A549 (cell line): ENCODE results near the gene MZT2A.
"Not testable (repeated sequence)": the region's sequence is repeated elsewhere in the genome, so short reads cannot be mapped to it uniquely, and the experiment has no call there.

ENCODE experiments used
- BHLHE40 ChIP-seq: IDR thresholded peaks from 2 replicates; pipeline ENCODE4 v1.6.1; 2012; ENCODE audit warnings: low read depth, low read length, inconsistent platforms
- CEBPB ChIP-seq, 2 experiments: fragments of >200 bp in 1 of 2; sonication (Bioruptor Twin) in 1 of 2; formaldehyde crosslinking in 1 of 2; IDR thresholded peaks; 2 replicates each; pipeline ENCODE4 v1.6.1; 2012 to 2016
- E2F6 ChIP-seq: IDR thresholded peaks from 2 replicates; pipeline ENCODE4 v1.6.1; 2012; ENCODE audit warnings: low read depth, borderline replicate concordance
- KDM1A ChIP-seq: fragments of 200-600 bp; sonication (generic); IDR thresholded peaks from 2 replicates; pipeline ENCODE4 v1.6.1; 2016; ENCODE audit warnings: low read depth, mild to moderate bottlenecking
- MAFK ChIP-seq: fragments of 450-650 bp; IDR thresholded peaks from 2 replicates; pipeline ENCODE4 v1.6.1; 2014; ENCODE audit not compliant: partially characterized antibody
- MYC ChIP-seq: IDR thresholded peaks from 2 replicates; pipeline ENCODE4 v1.6.1; 2012; ENCODE audit warnings: mild to moderate bottlenecking, inconsistent platforms, low read length, improper control_type of control experiment, borderline replicate concordance
- POLR2A ChIP-seq: IDR thresholded peaks from 2 replicates; pipeline ENCODE4 v1.6.1; 2012; ENCODE audit warnings: mild to moderate bottlenecking, low read length
- RAD21 ChIP-seq, 2 experiments: fragments of >200 bp in 1 of 2; sonication (Bioruptor Twin) in 1 of 2; formaldehyde crosslinking in 1 of 2; IDR thresholded peaks in 1 of 2; conservative IDR thresholded peaks in 1 of 2; 2 replicates in 1 of 2; 3 replicates in 1 of 2; pipeline ENCODE4 v1.6.1; 2012 to 2018; ENCODE audit warnings: inconsistent platforms in 1 of 2
- TF ChIP-seq, protein P1 (sequence below): fragments of >200 bp; sonication (Bioruptor Twin); formaldehyde crosslinking; IDR thresholded peaks from 3 replicates; pipeline ENCODE4 v1.5.1; 2016
- TF ChIP-seq, protein P2 (sequence below): fragments of 150-350 bp; IDR thresholded peaks from 2 replicates; pipeline ENCODE4 v1.6.1; 2014; ENCODE audit warnings: low read depth, mild to moderate bottlenecking, low read length
- TF ChIP-seq, protein P3 (sequence below): fragments of 450-650 bp; IDR thresholded peaks from 2 replicates; pipeline ENCODE4 v1.6.1; 2014; ENCODE audit warnings: antibody characterized with exemption
- TF ChIP-seq, protein P4 (sequence below): IDR thresholded peaks from 2 replicates; pipeline ENCODE4 v1.6.1; 2012
- TF ChIP-seq, protein P5 (sequence below): fragments of 200-600 bp; sonication (generic); IDR thresholded peaks from 2 replicates; pipeline ENCODE4 v1.6.1; 2016; ENCODE audit warnings: antibody characterized with exemption, mild to moderate bottlenecking, moderate library complexity

DNA sequence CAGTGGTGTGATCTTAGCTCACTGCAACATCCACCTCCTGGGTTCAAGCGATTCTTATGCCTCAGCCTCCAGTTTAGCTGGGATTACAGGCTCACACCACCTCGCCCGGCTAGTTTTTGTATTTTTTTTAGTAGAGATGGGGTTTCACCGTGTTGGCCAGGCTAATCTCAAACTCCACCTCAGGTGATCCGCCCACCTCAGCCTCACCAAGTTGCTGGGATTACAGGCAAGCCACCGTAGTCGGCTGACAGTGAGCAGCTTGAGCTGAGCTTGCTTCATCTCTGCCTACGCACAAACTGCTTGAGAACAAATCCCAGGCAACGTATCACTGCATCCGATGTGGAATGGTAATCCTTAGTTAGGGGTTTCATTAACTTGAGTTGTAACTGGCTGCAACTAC lies 24.5 kb downstream of the MZT2A start:
- TF ChIP-seq, protein P1, sequence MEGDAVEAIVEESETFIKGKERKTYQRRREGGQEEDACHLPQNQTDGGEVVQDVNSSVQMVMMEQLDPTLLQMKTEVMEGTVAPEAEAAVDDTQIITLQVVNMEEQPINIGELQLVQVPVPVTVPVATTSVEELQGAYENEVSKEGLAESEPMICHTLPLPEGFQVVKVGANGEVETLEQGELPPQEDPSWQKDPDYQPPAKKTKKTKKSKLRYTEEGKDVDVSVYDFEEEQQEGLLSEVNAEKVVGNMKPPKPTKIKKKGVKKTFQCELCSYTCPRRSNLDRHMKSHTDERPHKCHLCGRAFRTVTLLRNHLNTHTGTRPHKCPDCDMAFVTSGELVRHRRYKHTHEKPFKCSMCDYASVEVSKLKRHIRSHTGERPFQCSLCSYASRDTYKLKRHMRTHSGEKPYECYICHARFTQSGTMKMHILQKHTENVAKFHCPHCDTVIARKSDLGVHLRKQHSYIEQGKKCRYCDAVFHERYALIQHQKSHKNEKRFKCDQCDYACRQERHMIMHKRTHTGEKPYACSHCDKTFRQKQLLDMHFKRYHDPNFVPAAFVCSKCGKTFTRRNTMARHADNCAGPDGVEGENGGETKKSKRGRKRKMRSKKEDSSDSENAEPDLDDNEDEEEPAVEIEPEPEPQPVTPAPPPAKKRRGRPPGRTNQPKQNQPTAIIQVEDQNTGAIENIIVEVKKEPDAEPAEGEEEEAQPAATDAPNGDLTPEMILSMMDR: not testable (repeated sequence)
- not testable (repeated sequence) for TF ChIP-seq POLR2A; CEBPB (IDR thresholded peaks at IDR 0.05); KDM1A; MYC; E2F6; RAD21 (conservative IDR thresholded peaks at IDR 0.05 in 1 of 2, IDR thresholded peaks at IDR 0.05 in 1 of 2); BHLHE40; MAFK
- TF ChIP-seq, protein P2, sequence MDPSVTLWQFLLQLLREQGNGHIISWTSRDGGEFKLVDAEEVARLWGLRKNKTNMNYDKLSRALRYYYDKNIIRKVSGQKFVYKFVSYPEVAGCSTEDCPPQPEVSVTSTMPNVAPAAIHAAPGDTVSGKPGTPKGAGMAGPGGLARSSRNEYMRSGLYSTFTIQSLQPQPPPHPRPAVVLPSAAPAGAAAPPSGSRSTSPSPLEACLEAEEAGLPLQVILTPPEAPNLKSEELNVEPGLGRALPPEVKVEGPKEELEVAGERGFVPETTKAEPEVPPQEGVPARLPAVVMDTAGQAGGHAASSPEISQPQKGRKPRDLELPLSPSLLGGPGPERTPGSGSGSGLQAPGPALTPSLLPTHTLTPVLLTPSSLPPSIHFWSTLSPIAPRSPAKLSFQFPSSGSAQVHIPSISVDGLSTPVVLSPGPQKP: not testable (repeated sequence)
- TF ChIP-seq, protein P3, sequence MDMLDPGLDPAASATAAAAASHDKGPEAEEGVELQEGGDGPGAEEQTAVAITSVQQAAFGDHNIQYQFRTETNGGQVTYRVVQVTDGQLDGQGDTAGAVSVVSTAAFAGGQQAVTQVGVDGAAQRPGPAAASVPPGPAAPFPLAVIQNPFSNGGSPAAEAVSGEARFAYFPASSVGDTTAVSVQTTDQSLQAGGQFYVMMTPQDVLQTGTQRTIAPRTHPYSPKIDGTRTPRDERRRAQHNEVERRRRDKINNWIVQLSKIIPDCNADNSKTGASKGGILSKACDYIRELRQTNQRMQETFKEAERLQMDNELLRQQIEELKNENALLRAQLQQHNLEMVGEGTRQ: not testable (repeated sequence)
- TF ChIP-seq, protein P4, sequence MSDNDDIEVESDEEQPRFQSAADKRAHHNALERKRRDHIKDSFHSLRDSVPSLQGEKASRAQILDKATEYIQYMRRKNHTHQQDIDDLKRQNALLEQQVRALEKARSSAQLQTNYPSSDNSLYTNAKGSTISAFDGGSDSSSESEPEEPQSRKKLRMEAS: not testable (repeated sequence)
- TF ChIP-seq, protein P5, sequence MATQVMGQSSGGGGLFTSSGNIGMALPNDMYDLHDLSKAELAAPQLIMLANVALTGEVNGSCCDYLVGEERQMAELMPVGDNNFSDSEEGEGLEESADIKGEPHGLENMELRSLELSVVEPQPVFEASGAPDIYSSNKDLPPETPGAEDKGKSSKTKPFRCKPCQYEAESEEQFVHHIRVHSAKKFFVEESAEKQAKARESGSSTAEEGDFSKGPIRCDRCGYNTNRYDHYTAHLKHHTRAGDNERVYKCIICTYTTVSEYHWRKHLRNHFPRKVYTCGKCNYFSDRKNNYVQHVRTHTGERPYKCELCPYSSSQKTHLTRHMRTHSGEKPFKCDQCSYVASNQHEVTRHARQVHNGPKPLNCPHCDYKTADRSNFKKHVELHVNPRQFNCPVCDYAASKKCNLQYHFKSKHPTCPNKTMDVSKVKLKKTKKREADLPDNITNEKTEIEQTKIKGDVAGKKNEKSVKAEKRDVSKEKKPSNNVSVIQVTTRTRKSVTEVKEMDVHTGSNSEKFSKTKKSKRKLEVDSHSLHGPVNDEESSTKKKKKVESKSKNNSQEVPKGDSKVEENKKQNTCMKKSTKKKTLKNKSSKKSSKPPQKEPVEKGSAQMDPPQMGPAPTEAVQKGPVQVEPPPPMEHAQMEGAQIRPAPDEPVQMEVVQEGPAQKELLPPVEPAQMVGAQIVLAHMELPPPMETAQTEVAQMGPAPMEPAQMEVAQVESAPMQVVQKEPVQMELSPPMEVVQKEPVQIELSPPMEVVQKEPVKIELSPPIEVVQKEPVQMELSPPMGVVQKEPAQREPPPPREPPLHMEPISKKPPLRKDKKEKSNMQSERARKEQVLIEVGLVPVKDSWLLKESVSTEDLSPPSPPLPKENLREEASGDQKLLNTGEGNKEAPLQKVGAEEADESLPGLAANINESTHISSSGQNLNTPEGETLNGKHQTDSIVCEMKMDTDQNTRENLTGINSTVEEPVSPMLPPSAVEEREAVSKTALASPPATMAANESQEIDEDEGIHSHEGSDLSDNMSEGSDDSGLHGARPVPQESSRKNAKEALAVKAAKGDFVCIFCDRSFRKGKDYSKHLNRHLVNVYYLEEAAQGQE: not testable (repeated sequence)
